ENCODE results near the gene MAP2K5. TPM values are rescaled to one million over a fixed set of nuclear protein-coding genes. Genes with fewer than 3 reads are reported as not detected.

The MAP2K5 gene
- polyA plus RNA-seq, 3 donors: 18.9 to 26.7 (median 21.6) TPM

GRCh38 chr15:67796196-67797127 lies 254.0 kb downstream of the MAP2K5 start:
- no peak for DNase-seq (ENCODE audit: low read depth in 3 of 3, low spot score in 2 of 3)

GRCh38 chr15:67799801-67800205 lies 257.3 kb downstream of the MAP2K5 start:
- DNase-seq (ENCODE audit: low read depth in 3 of 3, low spot score in 2 of 3): no peak

DNA sequence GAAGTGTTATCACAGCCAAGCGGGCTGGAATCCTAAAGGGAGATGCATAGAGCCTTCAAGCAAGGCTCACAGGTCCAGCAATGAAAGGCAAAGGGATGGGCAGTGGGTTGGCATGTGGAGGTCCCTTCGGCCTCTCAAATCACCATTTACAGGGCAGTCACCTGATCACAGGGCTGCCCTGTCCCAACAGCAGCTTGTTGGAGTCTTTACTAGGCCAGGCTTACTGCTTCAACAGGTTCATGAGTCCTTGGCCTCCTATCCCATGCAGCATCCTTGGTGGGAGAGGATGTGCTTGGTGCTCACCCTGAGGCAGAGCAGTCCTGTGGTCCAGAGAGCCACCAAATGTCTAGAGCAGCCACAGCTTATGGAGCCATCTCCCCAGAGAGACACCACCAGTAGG lies 258.6 kb downstream of the MAP2K5 start:
- no peak for DNase-seq (ENCODE audit: low read depth in 3 of 3, low spot score in 2 of 3)

- DNase-seq (ENCODE audit: low read depth in 3 of 3, low spot score in 2 of 3): no peak
These were observed 259.7 kb downstream of the MAP2K5 start for GRCh38 chr15:67801926-67802914.

DNA sequence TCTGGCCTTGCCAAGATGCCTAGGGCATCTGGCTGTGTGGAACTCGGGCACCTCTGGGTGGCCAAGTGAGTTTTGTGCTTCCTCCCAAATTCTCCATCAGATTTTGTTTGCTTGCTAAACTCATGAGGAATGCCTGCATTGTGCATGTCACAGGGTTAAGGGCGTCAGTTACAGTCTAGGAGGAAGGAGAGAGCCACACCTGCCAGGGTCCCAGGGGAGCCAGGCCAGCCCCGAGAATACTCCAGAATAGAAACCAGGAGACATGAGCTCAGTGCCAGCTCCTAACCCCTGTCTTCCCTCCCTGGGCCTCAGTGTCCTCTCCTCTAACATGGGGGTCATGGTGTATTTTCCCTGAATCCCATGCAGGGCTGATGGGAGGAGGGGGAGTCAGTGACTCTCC lies 260.8 kb downstream of the MAP2K5 start:
- no peak for DNase-seq (ENCODE audit: low read depth in 3 of 3, low spot score in 2 of 3)

DNA sequence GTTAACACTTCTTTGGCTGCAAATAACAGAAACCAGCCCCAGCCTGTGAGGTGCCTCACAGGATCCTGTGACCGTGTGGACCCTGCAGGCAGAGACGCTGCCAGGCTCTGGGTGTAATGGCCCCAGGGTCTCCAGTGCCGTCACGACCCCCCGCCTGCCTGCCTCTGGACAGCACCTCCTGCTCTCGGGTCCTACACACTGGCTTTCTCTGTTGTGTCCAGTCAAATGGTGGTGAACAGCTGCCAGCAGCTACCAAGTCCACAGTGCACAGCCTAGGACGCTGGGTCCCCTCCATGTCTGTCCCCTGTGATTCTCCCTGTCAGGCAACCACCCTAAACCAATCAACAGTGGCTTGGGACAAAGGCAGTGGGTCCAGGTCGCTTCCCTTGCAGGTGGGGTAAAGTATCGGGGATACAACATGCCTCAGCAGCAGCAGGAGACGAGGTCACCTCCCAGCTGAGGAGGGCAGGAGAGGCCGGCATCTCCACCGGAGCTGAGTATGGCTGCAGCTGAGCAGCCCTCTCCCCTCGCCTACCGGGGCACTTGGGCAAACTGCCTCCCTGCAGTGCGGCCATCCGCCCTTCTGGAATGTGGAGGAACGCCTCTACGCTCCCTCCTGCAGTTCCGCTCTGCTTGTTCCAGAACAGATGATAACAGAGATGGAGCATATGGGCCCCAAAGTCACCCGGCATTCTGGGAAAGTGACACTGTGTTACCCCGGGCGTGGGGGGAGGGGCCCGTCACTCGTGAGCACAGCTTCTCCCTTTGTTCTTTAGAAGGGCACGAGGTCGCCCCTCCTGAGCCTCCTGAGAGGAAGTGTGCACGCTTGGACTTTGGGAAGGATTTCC lies 261.7 kb downstream of the MAP2K5 start:
- no peak for DNase-seq (ENCODE audit: low read depth in 3 of 3, low spot score in 2 of 3)

DNA sequence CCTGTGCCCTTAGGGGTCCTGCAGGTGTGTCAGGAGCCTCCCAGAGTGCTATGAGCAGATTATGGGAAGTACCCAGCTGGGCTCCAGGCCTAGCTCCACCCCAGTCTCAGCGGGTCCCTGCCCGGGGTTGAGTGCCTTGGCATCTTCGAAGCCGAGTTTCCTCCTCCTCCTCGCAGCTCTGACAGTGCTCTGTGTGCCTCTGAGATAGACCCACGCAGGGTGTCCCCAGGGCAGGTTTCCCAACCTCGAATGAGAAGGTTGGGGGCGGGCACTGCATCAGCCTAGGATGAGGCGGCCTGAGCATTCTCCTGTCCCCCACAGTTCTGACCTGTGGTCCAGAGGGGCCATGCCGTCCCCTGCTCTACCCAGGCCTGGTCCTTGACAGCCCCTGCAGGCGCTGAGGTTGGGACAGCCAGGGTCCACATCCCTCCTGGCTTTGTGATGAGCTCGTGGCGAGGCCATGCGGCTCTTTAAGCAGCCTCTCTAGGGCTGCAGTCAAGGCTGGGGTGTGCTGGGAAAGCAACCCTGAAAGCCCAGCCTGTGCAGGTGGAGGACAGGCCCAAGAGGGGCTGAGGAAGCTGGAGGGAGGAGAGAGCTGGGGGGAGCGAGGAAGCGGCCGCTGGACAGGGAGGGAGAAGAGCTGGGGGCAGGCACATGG lies 262.6 kb downstream of the MAP2K5 start:
- no peak for DNase-seq (ENCODE audit: low read depth in 3 of 3, low spot score in 2 of 3)

- no peak for DNase-seq (ENCODE audit: low read depth in 3 of 3, low spot score in 2 of 3)
These were observed 263.4 kb downstream of the MAP2K5 start for GRCh38 chr15:67805666-67806516.

DNA sequence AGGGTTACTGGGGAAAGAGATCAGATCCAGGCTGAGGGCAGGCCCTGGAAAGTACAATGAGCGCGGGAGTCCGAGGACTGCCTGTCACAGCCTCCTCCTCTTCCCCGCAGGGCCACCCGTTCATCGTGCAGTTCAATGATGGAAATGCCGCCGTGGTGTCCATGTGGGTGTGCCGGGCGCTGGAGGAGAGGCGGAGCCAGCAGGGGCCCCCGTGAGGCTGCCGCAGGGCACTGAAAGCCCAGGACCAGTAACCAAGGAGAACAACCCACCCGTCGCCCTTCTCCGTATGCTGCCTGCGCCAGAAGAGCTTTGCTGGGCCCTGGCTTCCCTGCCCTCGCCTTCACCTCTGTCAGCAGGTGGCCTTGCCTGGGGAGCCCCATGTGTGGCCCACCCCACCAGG lies 264.0 kb downstream of the MAP2K5 start:
- no peak for DNase-seq (ENCODE audit: low read depth in 3 of 3, low spot score in 2 of 3)

GRCh38 chr15:67807141-67807540 lies 264.6 kb downstream of the MAP2K5 start:
- no peak for DNase-seq (ENCODE audit: low read depth in 3 of 3, low spot score in 2 of 3)

- no peak for DNase-seq (ENCODE audit: low read depth in 3 of 3, low spot score in 2 of 3)
These were observed 265.3 kb downstream of the MAP2K5 start for GRCh38 chr15:67807836-67808235.

- DNase-seq (ENCODE audit: low read depth in 3 of 3, low spot score in 2 of 3): no peak
These were observed 266.3 kb downstream of the MAP2K5 start for GRCh38 chr15:67808821-67809220.

- no peak for DNase-seq (ENCODE audit: low read depth in 3 of 3, low spot score in 2 of 3)
These were observed 266.9 kb downstream of the MAP2K5 start for GRCh38 chr15:67809441-67809840.

- no peak for DNase-seq (ENCODE audit: low read depth in 3 of 3, low spot score in 2 of 3)
These were observed 267.4 kb downstream of the MAP2K5 start for GRCh38 chr15:67809866-67810265.

GRCh38 chr15:67812241-67812644 lies 269.7 kb downstream of the MAP2K5 start:
- DNase-seq (ENCODE audit: low read depth in 3 of 3, low spot score in 2 of 3): no peak

- no peak for DNase-seq (ENCODE audit: low read depth in 3 of 3, low spot score in 2 of 3)
These were observed 270.7 kb downstream of the MAP2K5 start for GRCh38 chr15:67813104-67813634.

- DNase-seq (ENCODE audit: low read depth in 3 of 3, low spot score in 2 of 3): no peak
These were observed 272.6 kb downstream of the MAP2K5 start for GRCh38 chr15:67815036-67815592.

- no peak for DNase-seq (ENCODE audit: low read depth in 3 of 3, low spot score in 2 of 3)
These were observed 274.2 kb downstream of the MAP2K5 start for GRCh38 chr15:67816668-67817067.

Data from right renal cortex interstitium (tissue), 3 donors.